GM19023 (cell line): ENCODE data around the gene TNRC6A.
"Not testable (repeated sequence)": the region's sequence is repeated elsewhere in the genome, so short reads cannot be mapped to it uniquely, and the experiment has no call there.

ENCODE experiments used
- ATAC-seq: cut with Tn5 transposase; IDR thresholded peaks from one replicate; pipeline ENCODE4 v1.9.1; 2021; ENCODE audit warnings: mild to moderate bottlenecking, moderate library complexity; ENCODE audit not compliant: unreplicated experiment

Gene TNRC6A

GRCh38 chr16:24723663-24724062 lies 5.8 kb upstream of the TNRC6A start:
- ATAC-seq, result no peak

GRCh38 chr16:24728011-24728410 lies 1.4 kb upstream of the TNRC6A start:
- ATAC-seq, result no peak

- ATAC-seq, result no peak
These were observed 584 bp upstream of the TNRC6A start for GRCh38 chr16:24728891-24729242.

- ATAC-seq, result no peak
These were observed 732 bp downstream of the TNRC6A start for GRCh38 chr16:24729951-24730815.

- ATAC-seq, result no peak
These were observed 1.5 kb downstream of the TNRC6A start for GRCh38 chr16:24730914-24731313.

GRCh38 chr16:24731722-24732419 lies 2.4 kb downstream of the TNRC6A start:
- ATAC-seq, result no peak

GRCh38 chr16:24734382-24734781 lies 4.9 kb downstream of the TNRC6A start:
- ATAC-seq, result no peak

- ATAC-seq, result no peak
These were observed 7.3 kb downstream of the TNRC6A start for GRCh38 chr16:24736758-24737157.

GRCh38 chr16:24737391-24737871 lies 8.0 kb downstream of the TNRC6A start:
- ATAC-seq, result no peak

GRCh38 chr16:24737916-24738594 lies 8.6 kb downstream of the TNRC6A start:
- ATAC-seq, result no peak

- ATAC-seq, result no peak
These were observed 9.4 kb downstream of the TNRC6A start for GRCh38 chr16:24738895-24739294.

GRCh38 chr16:24741862-24742261 lies 12.4 kb downstream of the TNRC6A start:
- no peak for ATAC-seq

GRCh38 chr16:24742610-24743009 lies 13.2 kb downstream of the TNRC6A start:
- ATAC-seq, result not testable (repeated sequence)

- no peak for ATAC-seq
These were observed 15.9 kb downstream of the TNRC6A start for GRCh38 chr16:24745391-24745790.

- no peak for ATAC-seq
These were observed 16.3 kb downstream of the TNRC6A start for GRCh38 chr16:24745791-24746190.

- no peak for ATAC-seq
These were observed 18.0 kb downstream of the TNRC6A start for GRCh38 chr16:24747441-24747840.

- no peak for ATAC-seq
These were observed 18.8 kb downstream of the TNRC6A start for GRCh38 chr16:24748242-24748641.

- no peak for ATAC-seq
These were observed 19.9 kb downstream of the TNRC6A start for GRCh38 chr16:24749310-24749709.

- ATAC-seq, result not testable (repeated sequence)
These were observed 20.4 kb downstream of the TNRC6A start for GRCh38 chr16:24749872-24750271.

- no peak for ATAC-seq
These were observed 23.5 kb downstream of the TNRC6A start for GRCh38 chr16:24753000-24753399.

GRCh38 chr16:24753437-24753836 lies 24.0 kb downstream of the TNRC6A start:
- ATAC-seq, result no peak

- ATAC-seq, result no peak
These were observed 25.1 kb downstream of the TNRC6A start for GRCh38 chr16:24754543-24754942.
